RPMI7951 (cell line): ENCODE measurements around the gene TIMELESS. TPM values are rescaled to one million over a fixed set of nuclear protein-coding genes. Genes with fewer than 3 reads are reported as not detected.
A peak's percentile ranks its signal among the peaks of the same experiment; 100 is the strongest.
"Not testable (repeated sequence)": the region's sequence is repeated elsewhere in the genome, so short reads cannot be mapped to it uniquely, and the experiment has no call there.

Experiments
- DNase-seq: peaks from one replicate; pipeline ENCODE4 v3.0.0-alpha.2; 2012; ENCODE audit warnings: low read depth
- total RNA-seq: library from RNA; depleted of rRNA; stranded (reverse); fragments of >200 nt; shearing (Covaris generic); gene quantifications from 2 replicates; pipeline ENCODE4 v1.2.3, GENCODE V29; 2014; rRNA removed

The TIMELESS gene, protein sequence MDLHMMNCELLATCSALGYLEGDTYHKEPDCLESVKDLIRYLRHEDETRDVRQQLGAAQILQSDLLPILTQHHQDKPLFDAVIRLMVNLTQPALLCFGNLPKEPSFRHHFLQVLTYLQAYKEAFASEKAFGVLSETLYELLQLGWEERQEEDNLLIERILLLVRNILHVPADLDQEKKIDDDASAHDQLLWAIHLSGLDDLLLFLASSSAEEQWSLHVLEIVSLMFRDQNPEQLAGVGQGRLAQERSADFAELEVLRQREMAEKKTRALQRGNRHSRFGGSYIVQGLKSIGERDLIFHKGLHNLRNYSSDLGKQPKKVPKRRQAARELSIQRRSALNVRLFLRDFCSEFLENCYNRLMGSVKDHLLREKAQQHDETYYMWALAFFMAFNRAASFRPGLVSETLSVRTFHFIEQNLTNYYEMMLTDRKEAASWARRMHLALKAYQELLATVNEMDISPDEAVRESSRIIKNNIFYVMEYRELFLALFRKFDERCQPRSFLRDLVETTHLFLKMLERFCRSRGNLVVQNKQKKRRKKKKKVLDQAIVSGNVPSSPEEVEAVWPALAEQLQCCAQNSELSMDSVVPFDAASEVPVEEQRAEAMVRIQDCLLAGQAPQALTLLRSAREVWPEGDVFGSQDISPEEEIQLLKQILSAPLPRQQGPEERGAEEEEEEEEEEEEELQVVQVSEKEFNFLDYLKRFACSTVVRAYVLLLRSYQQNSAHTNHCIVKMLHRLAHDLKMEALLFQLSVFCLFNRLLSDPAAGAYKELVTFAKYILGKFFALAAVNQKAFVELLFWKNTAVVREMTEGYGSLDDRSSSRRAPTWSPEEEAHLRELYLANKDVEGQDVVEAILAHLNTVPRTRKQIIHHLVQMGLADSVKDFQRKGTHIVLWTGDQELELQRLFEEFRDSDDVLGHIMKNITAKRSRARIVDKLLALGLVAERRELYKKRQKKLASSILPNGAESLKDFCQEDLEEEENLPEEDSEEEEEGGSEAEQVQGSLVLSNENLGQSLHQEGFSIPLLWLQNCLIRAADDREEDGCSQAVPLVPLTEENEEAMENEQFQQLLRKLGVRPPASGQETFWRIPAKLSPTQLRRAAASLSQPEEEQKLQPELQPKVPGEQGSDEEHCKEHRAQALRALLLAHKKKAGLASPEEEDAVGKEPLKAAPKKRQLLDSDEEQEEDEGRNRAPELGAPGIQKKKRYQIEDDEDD
- 7.6 and 8.1 TPM in 2 replicates for total RNA-seq

DNA sequence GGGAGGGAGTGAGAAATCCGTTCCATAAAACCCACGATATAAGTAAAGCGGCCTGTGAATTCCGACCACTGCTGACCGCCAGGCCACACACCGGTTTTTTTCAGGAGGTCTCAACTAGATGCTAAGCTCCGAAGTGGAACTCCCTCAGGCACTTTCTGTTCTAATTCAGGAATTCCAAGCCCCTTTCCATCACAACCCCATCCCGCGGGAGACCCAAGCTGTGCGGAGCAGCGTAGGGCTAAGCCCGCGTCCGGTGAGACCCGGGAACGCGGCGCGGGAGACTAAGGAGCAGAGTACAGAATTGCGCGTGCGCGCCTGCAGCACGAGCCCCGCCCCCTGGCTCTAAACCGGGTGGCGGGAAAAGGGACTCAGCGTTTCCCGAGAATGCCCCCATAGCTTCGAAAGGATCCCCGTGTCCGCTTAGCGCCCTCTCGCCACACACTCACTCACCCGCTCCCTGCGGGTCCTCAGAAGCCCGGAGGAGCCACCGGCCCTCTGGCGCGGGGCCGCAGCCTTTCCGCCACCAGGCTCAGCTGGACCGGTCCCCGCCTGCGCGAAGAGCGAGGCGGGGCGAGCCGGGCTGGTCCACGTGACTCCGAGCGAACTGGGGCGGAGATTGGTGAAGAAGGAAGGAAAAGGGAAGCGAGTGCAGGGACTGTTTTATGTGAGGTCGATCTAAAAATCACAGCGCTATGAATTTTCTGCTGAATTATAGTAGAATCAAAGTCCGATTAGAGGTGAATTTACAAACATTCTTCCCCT lies at the start of gene TIMELESS:
Gene TIMELESS, minus strand, starts transcription at position 567 of the 762 bp plus-strand sequence. CDS start 15,256 bp downstream, outside the sequence.
- peak; percentile 83 for DNase-seq

DNA sequence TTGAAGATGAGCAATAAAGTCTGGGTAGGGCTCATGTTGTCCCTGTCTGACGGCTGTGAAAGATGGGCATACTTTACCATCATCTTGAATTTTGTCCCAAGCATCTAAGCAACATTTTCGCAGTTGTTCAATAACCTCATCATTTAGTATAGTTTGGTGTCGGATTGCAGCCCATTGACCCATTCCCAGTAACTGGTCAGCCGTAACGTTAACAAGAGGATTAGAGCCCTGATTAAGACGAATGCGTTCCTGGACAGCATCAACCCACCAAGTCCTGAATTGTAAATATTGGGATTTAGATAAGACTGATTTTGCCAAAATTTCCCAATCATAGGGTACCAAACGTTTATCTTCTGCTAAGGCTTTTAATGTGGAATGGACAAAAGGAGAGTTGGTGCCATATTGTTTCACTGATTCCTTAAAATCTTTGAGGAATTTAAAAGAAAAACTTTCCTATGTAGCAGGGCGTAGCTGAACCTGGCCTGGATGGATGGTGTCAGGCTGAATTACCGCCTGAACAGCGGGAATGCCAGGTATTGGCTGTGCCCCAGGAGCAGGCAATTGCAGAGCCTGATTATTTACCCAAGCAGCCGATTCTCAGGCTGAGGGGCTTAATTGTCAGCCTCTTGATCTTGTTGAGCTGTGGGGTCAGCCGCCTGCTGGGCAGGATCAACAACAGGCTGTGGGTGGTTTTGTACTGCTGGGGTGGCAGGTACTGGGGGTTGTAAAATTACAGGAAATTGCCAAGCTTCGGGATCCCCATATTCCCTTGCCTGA lies 49.1 kb upstream of the TIMELESS start:
- DNase-seq, result not testable (repeated sequence)

DNA sequence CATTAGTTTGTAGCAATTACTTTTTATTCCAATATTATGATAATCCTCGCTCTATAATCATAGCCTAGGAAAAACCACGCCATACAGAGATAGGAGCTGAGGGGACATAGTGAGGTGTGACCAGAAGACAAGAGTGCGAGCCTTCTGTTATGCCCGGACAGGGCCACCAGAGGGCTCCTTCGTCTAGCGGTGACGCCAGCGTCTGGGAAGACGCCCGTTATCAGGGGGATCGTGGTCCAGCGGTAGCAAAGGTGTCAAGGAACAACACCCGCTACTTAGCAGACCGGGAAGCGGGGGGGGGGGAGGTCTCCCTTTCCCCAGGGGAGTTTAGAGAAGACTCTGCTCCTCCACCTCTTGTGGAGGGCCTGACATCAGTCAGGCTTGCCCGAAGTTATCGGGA lies 47.5 kb upstream of the TIMELESS start:
- DNase-seq, result peak; percentile 34

DNA sequence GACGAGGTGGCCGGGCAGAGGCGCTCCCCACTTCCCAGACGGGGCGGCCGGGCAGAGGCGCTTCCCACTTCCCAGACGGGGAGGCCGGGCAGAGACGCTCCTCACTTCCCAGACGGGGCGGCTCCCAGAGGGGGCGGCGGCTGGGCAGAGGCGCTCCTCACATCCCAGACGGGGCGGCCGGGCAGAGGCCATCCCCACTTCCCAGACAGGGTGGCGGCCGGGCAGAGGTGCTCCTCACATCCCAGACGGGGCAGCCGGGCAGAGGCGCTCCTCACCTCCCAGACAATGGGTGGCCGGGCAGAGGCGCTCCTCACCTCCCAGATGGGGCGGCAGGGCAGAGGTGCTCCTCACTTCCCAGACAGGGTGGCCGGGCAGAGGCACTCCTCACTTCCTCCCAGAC lies 45.3 kb upstream of the TIMELESS start:
- not testable (repeated sequence) for DNase-seq

DNA sequence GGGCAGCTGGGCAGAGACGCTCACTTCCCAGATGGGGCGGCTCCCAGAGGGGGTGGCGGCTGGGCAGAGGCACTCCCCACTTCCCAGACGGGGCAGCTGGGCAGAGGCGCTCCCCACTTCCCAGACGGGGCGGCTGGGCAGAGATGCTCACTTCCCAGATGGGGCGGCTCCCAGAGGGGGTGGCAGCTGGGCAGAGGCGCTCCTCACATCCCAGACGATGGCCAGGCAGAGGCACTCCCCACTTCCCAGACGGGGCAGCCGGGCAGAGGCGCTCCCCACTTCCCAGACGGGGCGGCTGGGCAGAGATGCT lies 44.8 kb upstream of the TIMELESS start:
- not testable (repeated sequence) for DNase-seq

DNA sequence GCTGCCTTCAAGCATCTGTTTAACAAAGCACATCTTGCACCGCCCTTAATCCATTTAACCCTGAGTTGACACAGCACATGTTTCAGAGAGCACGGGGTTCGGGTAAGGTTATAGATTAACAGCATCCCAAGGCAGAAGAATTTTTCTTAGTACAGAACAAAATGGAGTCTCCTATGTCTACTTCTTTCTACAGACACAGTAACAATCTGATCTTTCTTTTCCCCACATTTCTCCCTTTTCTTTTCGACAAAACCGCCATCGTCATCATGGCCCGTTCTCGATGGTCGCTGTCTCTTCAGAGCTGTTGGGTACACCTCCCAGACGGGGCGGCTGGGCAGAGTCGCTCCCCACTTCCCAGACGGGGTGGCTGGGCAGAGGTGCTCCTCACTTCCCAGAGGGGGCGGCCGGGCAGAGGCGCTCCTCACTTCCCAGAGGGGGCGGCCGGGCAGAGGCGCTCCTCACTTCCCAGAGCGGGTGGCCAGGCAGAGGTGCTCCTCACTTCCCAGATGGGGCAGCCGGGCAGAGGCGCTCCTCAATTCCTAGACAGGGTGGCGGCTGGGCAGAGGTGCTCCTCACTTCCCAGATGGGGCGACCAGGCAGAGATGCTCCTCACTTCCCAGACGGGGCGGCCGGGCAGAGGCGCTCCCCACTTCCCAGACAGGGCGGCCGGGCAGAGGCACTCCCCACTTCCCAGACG lies 44.3 kb upstream of the TIMELESS start:
- DNase-seq, result not testable (repeated sequence)

DNA sequence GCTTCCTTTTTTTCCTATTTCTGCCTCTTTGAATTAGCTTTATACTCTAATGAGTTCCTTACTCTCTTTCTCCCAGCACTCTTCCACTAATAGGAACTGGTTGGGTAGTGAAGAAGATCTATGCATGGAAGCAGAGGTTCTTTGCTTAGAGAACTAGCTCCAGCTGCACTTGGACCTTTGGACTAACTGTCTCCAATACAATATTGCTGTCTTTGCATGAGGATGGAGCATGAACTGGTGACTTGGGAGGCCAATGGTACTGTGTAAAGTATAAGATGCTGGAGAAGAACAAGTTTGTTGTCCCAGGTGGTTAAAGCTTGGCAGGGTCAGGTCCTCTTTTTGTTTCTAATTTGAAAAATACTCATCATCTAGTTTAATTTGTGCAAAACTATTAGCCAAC lies 41.1 kb upstream of the TIMELESS start:
- no peak for DNase-seq

DNA sequence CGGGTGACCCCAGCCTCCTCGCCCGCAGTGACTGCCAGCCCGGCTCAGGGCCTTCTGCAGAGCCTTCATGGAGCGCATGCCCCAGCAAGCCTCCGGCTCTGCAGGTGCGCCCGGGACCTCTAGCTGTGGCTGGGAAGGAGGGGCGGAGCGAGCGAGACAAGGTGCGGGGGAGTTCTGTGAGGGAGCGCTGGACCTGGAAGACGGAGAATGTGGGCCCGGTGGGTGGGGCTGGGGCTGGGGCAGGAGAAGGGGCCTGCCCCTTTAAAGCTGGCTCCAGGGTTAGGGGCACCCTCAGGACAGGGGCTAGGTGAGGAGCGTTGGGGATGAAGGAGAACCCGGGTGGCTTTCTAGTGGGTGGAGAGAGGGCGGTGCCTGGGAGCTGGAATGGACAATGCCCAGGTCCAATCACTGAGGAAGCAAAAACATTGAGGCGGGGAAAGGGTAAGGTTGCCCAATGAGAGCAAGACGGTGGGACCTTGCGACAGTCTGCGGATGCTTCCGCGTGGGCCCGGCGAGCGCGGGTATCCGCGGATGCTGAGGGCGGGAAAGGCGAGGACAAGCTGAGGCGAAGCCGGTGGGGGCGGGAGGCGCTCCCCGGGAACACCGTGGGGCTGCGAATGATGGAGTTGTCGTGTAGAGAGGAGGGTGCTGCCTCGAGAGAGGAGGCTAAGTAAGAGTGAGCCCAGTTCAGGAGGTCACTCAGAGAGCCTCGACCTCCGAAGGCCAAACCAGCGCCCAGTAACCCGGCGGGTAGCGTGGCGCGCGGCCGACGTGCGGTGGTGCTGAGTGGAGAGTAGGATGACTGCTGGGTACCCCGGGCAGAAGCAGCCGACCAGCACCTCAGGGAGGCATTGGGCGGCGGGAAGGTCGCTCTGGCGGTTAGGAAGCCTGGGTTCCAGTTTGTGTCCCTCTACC lies 39.1 kb upstream of the TIMELESS start, which contains the start of gene GLS2:
Gene GLS2, minus strand, starts transcription at position 121 of the 915 bp plus-strand sequence. Its CDS starts 43 bp downstream, at position 78.
- peak; percentile 72 for DNase-seq

DNA sequence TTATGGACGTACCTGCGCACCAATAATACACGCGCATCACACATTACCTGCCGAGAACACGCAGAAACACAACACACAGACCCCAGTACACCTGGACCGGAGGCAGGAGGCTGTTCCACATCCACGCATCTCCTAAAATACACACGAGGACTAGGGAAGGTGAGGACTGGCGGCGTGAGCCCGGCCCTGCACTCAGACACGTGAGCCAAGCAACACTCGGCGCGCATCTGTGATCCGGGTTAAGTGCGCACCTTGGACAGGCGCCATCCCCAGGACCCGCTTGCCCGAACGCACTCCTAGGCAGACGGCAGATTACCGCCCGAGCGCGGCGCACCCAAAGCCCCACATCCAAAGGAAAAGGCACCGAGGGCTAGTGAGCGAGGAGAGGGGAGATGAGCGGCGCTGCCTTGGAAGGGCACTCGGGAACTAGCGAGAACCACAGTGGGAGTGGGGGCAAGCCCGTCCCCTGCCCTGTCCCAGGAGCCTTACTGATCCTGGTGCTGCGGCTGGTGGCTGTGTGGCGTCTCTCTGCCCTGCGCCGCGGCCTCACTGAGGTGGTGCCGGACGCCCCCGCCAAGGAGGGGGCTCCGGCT lies 38.3 kb upstream of the TIMELESS start:
- no peak for DNase-seq

DNA sequence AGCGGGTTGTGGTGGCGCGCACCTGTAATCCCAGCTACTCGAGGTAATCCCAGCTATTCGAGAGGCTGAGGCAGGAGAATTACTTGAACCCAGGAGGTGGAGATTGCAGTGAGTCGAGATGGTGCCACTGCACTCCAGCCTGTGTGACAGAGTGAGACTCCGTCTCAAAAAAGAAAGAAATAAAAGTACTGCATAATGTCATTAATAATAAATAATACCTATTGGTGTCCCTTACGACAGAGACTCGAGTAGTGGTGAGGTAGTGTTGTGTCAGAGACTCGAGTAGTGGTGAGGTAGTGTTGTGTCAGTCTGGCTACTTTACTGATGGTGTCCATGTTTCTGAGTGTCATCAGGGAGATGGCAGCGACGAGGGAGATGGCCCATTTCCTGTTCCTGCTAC lies 37.5 kb upstream of the TIMELESS start:
- DNase-seq, result no peak

DNA sequence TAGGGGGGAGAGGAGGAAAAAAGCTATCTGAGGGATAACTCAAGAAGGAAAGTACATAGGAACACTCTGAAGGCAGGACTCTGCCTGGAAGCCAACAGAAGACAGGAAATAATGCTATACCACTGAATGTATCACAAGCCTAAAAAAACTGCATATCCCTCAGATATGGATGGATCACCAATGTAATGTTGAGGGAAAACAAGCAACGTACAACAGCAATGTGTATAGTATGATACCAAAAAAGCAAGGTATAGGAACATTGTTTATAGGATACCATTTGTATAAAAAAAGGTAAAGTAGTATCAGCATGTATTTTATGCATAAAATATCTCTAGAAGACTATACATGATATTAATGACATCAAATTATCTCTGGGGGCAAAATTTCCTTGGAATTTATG lies 35.3 kb upstream of the TIMELESS start:
- no peak for DNase-seq

DNA sequence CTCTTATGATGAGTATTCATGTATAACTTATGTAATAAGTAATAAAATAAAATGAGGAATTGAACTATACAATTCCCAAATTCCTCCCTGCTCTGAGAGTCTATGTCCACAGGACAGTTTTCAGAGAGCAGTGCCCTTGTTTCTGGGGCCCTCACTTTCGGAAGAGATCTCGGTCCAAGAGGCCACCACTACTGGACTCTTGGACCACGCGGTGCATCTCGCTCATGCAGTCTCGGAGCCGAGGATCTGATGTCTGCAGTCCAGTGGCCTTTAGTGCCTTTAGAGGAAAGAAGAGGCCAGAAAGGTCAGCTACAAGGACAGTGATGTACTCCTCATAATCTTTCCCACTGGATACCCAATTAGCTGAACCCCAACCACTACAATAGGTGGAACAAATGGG lies 30.4 kb upstream of the TIMELESS start:
- no peak for DNase-seq

DNA sequence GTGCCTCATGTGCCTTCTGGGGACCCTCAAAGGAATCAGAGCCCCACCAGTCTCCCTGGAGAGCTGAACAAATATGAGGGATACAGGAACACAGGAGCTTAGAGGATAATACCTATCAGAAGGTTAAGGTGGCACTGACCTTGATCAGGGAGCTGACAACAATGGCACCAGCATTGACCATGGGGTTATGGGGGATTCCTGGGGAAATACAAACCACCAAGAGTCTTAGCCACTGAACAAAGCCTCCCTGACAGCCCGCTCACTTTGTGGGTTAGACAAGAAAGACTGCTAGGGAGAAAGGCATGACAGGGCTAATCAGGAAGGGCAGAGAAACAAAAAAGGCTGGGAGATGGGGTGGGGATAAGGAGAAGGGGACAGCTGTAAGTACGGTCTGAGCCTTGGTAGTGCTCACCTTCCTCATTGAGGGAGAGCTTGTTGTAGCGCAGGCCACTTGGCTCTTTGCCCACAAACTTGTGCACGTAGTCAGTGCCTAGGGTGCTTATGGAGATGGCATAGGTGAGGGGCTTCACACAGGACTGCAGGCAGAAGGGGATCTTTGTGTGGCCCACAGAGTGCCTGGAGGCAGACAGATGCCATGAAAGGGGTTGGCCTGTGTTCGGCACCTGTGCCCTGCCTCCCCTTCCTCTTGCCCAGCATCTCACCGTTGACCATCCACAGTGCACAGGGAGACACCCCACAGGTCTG lies 28.4 kb upstream of the TIMELESS start:
- no peak for DNase-seq

DNA sequence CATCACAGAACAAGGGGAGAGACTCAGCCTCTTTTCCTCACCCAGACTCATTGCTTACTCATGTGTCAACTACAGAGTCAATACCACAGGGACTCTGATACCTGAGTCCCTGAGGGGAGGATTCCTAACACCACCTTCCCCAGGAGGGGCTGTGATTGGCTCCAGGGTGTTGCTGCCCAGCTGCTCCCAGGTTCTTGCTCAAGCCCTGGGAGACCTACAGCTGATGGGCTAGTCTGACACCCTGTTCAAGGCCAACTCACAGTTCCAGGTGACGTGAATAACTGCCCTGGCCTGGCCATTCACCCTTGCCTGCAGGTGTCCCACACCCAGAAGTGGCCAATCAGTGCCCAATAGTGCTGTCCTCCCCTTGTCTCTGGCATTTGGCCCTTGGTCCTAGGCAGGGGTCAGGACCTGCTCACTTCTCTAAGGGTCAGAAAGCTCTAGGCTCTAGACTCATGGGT lies 27.8 kb upstream of the TIMELESS start:
- DNase-seq, result no peak

DNA sequence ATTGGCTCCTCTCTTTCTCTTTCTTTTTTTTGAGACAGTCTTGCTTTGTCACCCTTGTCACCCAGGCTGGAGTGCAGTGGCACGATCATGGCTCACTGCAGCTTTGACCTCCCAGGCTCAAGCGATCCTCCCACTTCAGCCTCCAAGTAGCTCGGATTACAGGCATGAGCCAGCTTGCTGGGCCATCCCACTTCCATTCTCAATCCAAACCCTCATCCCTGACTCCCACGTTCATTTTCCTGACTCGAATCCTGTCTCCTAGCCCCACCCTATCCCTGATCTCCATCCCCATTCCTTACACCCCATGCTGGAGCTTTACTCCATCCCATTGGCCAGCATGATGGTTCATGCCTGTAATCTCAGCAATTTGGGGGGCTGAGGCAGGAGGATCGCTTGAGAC lies 26.9 kb upstream of the TIMELESS start:
- no peak for DNase-seq

DNA sequence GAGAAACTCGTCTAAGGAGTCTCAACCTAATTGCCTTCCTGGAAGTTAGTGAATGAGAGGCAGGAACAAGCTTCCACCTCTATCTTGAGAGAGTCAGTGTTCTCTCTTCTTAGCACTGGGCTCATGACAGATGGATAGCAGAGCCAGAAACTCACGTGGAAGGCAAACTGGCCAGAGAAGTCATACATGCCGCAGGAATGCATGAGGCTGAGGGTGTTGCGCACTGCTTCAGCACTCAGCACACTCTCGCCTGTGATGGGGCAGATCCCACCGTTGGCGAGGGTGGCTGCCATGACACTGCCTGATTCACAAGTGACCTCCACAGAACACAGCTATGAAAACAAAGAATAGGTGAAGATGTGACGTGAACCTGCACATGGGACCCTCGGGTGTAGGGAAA lies 25.2 kb upstream of the TIMELESS start:
- DNase-seq, result no peak
